DND-41 (cell line): Measurements from ENCODE around the gene LIPG.

Experiments
- ATAC-seq: fragments of 200-7000 bp; cut with Tn5 transposase; 3 replicates; pipeline ENCODE4 v1.9.1; 2021; ENCODE audit warnings: low read depth; ENCODE audit not compliant: insufficient read depth
- DNase-seq: peaks from one replicate; pipeline ENCODE4 v3.0.0-alpha.2; 2020
- H2AFZ ChIP-seq: 2 replicates; pipeline ENCODE4 v1.6.0; 2012; ENCODE audit warnings: low read depth, low read length
- H3K27ac ChIP-seq: 2 replicates; pipeline ENCODE4 v1.5.1; 2012; ENCODE audit warnings: low read length, inconsistent platforms
- H3K27me3 ChIP-seq: fragments of 200-600 bp; sonication (generic); 2 replicates; pipeline ENCODE4 v1.6.0; 2012; ENCODE audit warnings: low read length, mild to moderate bottlenecking, inconsistent platforms; ENCODE audit not compliant: insufficient read depth, poor library complexity
- H3K36me3 ChIP-seq: 2 replicates; pipeline ENCODE4 v1.5.1; 2012; ENCODE audit warnings: low read length, inconsistent platforms; ENCODE audit not compliant: insufficient read depth
- H3K4me1 ChIP-seq: 2 replicates; pipeline ENCODE4 v1.5.1; 2012; ENCODE audit warnings: mild to moderate bottlenecking, low read length; ENCODE audit not compliant: insufficient read depth
- H3K4me2 ChIP-seq: 2 replicates; pipeline ENCODE4 v1.6.0; 2012; ENCODE audit warnings: mild to moderate bottlenecking, moderate library complexity, low read length, inconsistent platforms; ENCODE audit not compliant: insufficient read depth
- H3K4me3 ChIP-seq, 2 experiments: fragments of 200-600 bp in 1 of 2; shearing (Covaris generic) in 1 of 2; 2 replicates each; pipeline ENCODE4 v1.5.1; 2012 to 2016; ENCODE audit warnings: inconsistent platforms in 2 of 2, low read length in 2 of 2, mild to moderate bottlenecking in 2 of 2, low read depth in 1 of 2, moderate library complexity in 1 of 2
- H3K79me2 ChIP-seq: 2 replicates; pipeline ENCODE4 v1.6.0; 2012; ENCODE audit warnings: low read length, inconsistent platforms; ENCODE audit not compliant: insufficient read depth
- H3K9ac ChIP-seq: 2 replicates; pipeline ENCODE4 v1.6.0; 2012; ENCODE audit warnings: low read depth, mild to moderate bottlenecking, inconsistent platforms, low read length, moderate library complexity
- H3K9me3 ChIP-seq: 2 replicates; pipeline ENCODE4 v1.5.1; 2012; ENCODE audit warnings: low read length, moderate library complexity, mild to moderate bottlenecking, inconsistent platforms; ENCODE audit not compliant: insufficient read depth, severe bottlenecking
- H4K20me1 ChIP-seq: 2 replicates; pipeline ENCODE4 v1.6.0; 2012; ENCODE audit warnings: low read length; ENCODE audit not compliant: insufficient read depth
- CTCF ChIP-seq: IDR thresholded peaks from 2 replicates; pipeline ENCODE4 v1.5.1; 2012; ENCODE audit warnings: borderline replicate concordance, low read length, moderate library complexity, mild to moderate bottlenecking; ENCODE audit not compliant: poor library complexity, severe bottlenecking; ENCODE audit errors: extremely low read depth
- EZH2 ChIP-seq: IDR thresholded peaks from 3 replicates; pipeline ENCODE4 v1.6.1; 2012; ENCODE audit warnings: borderline replicate concordance, low read depth, mild to moderate bottlenecking, moderate library complexity, low read length, inconsistent platforms; ENCODE audit not compliant: severe bottlenecking

LIPG gene

GRCh38 chr18:49617865-49618264 lies 56.0 kb downstream of the LIPG start:
- Histone ChIP-seq H2AFZ (no peak overlapping the region), H3K9ac (no peak overlapping the region), H4K20me1 (no peaks in the 10 kb centered on the region; the same call in none of the 2 replicates), H3K4me2 (no peak overlapping the region), H3K27ac (no peak overlapping the region), H3K9me3 (no peaks in the 10 kb centered on the region), H3K4me1 (0 out of 2 replicates have a peak, but pooled peaks cover 2% of the 10 kb centered on the region), H3K36me3 (no peaks in the 10 kb centered on the region), H3K27me3 (peaks cover 24% of the 10 kb centered on the region), H3K79me2 (no peaks in the 10 kb centered on the region), H3K4me3 (no peak overlapping the region)
- DNase-seq: no peak
- no peak for ATAC-seq
- no peak for TF ChIP-seq EZH2
- TF ChIP-seq CTCF: no peak

- DNase-seq: no peak
- TF ChIP-seq EZH2 (no peak), CTCF (no peak)
Observed at GRCh38 chr18:49618742-49619681, 57.2 kb downstream of the LIPG start.

GRCh38 chr18:49619801-49620200 lies 57.9 kb downstream of the LIPG start:
- 0 out of 2 replicates have a peak, but pooled peaks cover 2% of the 10 kb centered on the region for H3K4me1 ChIP-seq
- ATAC-seq (no peak), DNase-seq (no peak)
- H3K4me3 ChIP-seq: no peak overlapping the region
- H3K36me3 ChIP-seq: no peaks in the 10 kb centered on the region
- no peaks in the 10 kb centered on the region; the same call in 1 of the 2 replicates for H4K20me1 ChIP-seq
- H3K9me3 ChIP-seq: no peaks in the 10 kb centered on the region
- H3K9ac ChIP-seq: no peak overlapping the region
- no peaks in the 10 kb centered on the region for H3K79me2 ChIP-seq
- H3K4me2 ChIP-seq: no peak overlapping the region
- H3K27me3 ChIP-seq: peaks cover 24% of the 10 kb centered on the region
- TF ChIP-seq EZH2: no peak
- TF ChIP-seq CTCF: no peak
- no peak overlapping the region for H2AFZ ChIP-seq
- no peak overlapping the region for H3K27ac ChIP-seq

More at GRCh38 chr18:49618742-49619681, 57.2 kb downstream of the LIPG start:
- no peak overlapping the region for H3K4me2 ChIP-seq
- no peaks in the 10 kb centered on the region for H3K36me3 ChIP-seq
- H3K4me3 ChIP-seq: no peak overlapping the region
- 0 out of 2 replicates have a peak, but pooled peaks cover 2% of the 10 kb centered on the region for H3K4me1 ChIP-seq
- H4K20me1 ChIP-seq: no peaks in the 10 kb centered on the region; the same call in 1 of the 2 replicates
- no peak for ATAC-seq
- no peak overlapping the region for H2AFZ ChIP-seq
- no peak overlapping the region for H3K9ac ChIP-seq
- no peak overlapping the region for H3K27ac ChIP-seq
- H3K79me2 ChIP-seq: no peaks in the 10 kb centered on the region
- peaks cover 22% of the 10 kb centered on the region for H3K27me3 ChIP-seq
- no peaks in the 10 kb centered on the region for H3K9me3 ChIP-seq
